Measurements from ENCODE around the gene RGS5.
A peak's percentile ranks its signal among the peaks of the same experiment; 100 is the strongest.

Gene RGS5

DNA sequence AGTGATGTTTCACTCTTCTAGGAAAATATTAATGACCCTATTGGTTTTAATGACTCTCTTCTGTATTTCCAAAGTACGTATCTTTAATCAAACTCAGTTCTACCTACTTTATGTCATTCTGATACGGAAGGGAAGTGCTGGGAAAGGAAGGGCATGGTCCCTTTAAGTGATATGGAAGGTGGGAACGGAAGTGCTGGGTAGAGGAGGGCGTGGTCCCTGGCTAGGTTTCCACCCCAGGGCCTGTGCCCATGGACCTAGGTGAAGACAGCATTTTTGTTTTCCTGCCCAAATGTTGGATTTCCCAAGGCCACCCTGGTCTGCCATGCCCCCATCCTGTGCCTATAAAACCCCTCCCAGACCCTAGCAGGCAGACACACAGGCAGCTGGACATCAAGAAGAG is 109.5 kb downstream of the RGS5 start:
- H3K4me1 ChIP-seq (ENCODE audit: control insufficient read depth, insufficient read depth, low read depth, low read length) = no peaks in the 10 kb centered on the region
- no peaks in the 10 kb centered on the region for H3K36me3 ChIP-seq (ENCODE audit: control insufficient read depth in 1 of 2, insufficient read depth in 2 of 2, low read depth in 1 of 2, low read length in 2 of 2)
- H4K8ac ChIP-seq (ENCODE audit: low read length) = no peak overlapping the region
- no peak overlapping the region for H2AFZ ChIP-seq (ENCODE audit: low read depth, low read length)
- H3K27ac ChIP-seq (ENCODE audit: low read length, poor library complexity, severe bottlenecking) = no peak overlapping the region
- H3K14ac ChIP-seq (ENCODE audit: low read length in 2 of 2) = no peak overlapping the region
- WGBS = 92% methylated on average over 3 of the region's 4 CpGs
- H4K91ac ChIP-seq (ENCODE audit: low read length) = no peak overlapping the region
- H2BK12ac ChIP-seq (ENCODE audit: low read length in 2 of 2) = peak overlapping the region in 1 of 2 experiments; percentile 19
- peak overlapping the region in 1 of 2 experiments; percentile 56 for H3K18ac ChIP-seq (ENCODE audit: low read depth in 1 of 2, low read length in 2 of 2)
- H3K27me3 ChIP-seq (ENCODE audit: control insufficient read depth in 1 of 2, insufficient read depth in 1 of 2, low read length in 2 of 2) = no peaks in the 10 kb centered on the region
- no peak overlapping the region for H2BK15ac ChIP-seq (ENCODE audit: low read depth, poor library complexity, severe bottlenecking)
- no peaks in the 10 kb centered on the region for H3K9me3 ChIP-seq (ENCODE audit: control insufficient read depth, low read length)
- H3K4me3 ChIP-seq (ENCODE audit: insufficient read depth in 1 of 2, low read depth in 1 of 2, low read length in 2 of 2) = no peak overlapping the region
- H2BK5ac ChIP-seq (ENCODE audit: low read depth, low read length, poor library complexity, severe bottlenecking) = no peak overlapping the region
- H2AK5ac ChIP-seq (ENCODE audit: low read length, severe bottlenecking) = no peak overlapping the region
- H3K23ac ChIP-seq (ENCODE audit: low read length in 2 of 2) = no peak overlapping the region
- H2BK120ac ChIP-seq (ENCODE audit: low read depth, low read length) = no peak overlapping the region
- no peak overlapping the region for H3K4me2 ChIP-seq (ENCODE audit: low read length, poor library complexity, severe bottlenecking)
- no peak for DNase-seq
- no peak overlapping the region for H3K4ac ChIP-seq (ENCODE audit: low read depth in 1 of 2, low read length in 2 of 2)
- H3K79me1 ChIP-seq (replicated peaks; ENCODE audit: low read length, poor library complexity, severe bottlenecking) = no peaks in the 10 kb centered on the region
- no peak overlapping the region for H3K9ac ChIP-seq (ENCODE audit: low read length)

Measured in mesenchymal stem cell (in vitro differentiated cells and primary cell).